Activated T-cell treated with anti-CD3 and anti-CD28 coated beads, Interleukin-2, amount 50 U/mL, for 72 hours (primary cell): ENCODE results near the gene CCDC34. TPM values are rescaled to one million over a fixed set of nuclear protein-coding genes. Genes with fewer than 3 reads are reported as not detected.

ENCODE experiments used
- ATAC-seq, 2 donors: fragments of 150-1000 bp; cut with Tn5 transposase; replicated peaks in 1 of 2; 2 replicates each; pipeline ENCODE4 v1.10.0; 2021; ENCODE audit warnings: moderate library complexity in 2 of 2, mild to moderate bottlenecking in 1 of 2
- DNase-seq, 2 donors: peaks; one replicate each; pipeline ENCODE4 v3.0.0; 2021 to 2022; ENCODE audit warnings: mixed read lengths in 1 of 2
- H3K27ac Mint-ChIP-seq: one replicate; pipeline ENCODE4 v1.8.0; 2022; ENCODE audit warnings: mild to moderate bottlenecking, moderate library complexity, mixed read lengths
- H3K27me3 Mint-ChIP-seq: one replicate; pipeline ENCODE4 v1.8.0; 2022; ENCODE audit warnings: low read depth, mixed read lengths
- H3K36me3 Mint-ChIP-seq, 2 donors: one replicate each; pipeline ENCODE4 v1.8.0; 2022; ENCODE audit warnings: mixed read lengths in 2 of 2, mild to moderate bottlenecking in 1 of 2; ENCODE audit not compliant: insufficient read depth in 2 of 2
- H3K4me1 Mint-ChIP-seq: one replicate; pipeline ENCODE4 v1.8.0; 2022; ENCODE audit warnings: low read depth, mixed read lengths
- H3K4me3 Mint-ChIP-seq, 2 donors: one replicate each; pipeline ENCODE4 v1.8.0; 2022; ENCODE audit warnings: mild to moderate bottlenecking in 2 of 2, mixed read lengths in 2 of 2, moderate library complexity in 2 of 2
- H3K9me3 Mint-ChIP-seq, 2 donors: one replicate each; pipeline ENCODE4 v1.8.0; 2022; ENCODE audit warnings: mixed read lengths in 2 of 2
- total RNA-seq, 2 donors: library from RNA; stranded (reverse); gene quantifications; one replicate each; pipeline ENCODE4 v1.2.3, GENCODE V29; 2022

The CCDC34 gene
- total RNA-seq, 2 donors from 2014 or later, result 16.0 to 20.2 TPM

DNA sequence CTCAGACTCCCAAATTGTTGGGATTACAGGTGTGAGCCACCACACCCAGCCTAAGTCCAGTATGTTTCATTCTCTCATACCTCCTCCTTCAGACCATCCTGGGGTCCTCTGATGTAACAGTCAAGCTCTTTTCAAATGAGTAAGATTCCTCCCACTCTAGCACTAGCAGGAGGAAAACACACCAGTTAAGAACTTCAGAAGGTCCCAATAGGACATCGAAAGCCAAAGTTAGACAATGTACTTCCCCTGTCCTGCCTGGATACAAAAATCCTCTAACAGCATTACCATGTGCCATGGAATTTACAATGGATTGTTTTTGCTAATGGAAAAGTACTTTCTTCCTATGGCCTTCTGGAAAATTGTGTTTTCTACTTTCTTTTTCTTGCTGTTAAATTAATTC lies 67.1 kb downstream of the CCDC34 start:
- Mint-ChIP-seq H3K4me3 (no peak overlapping the region), H3K4me1 (peaks cover 3% of the 10 kb centered on the region), H3K27ac (no peak overlapping the region), H3K36me3 (peaks cover 7 to 9% of the 10 kb centered on the region in 2 donors), H3K27me3 (peaks cover 12% of the 10 kb centered on the region), H3K9me3 (peaks cover 9 to 13% of the 10 kb centered on the region in 2 donors)
- ATAC-seq (no peak), DNase-seq (no peak)

DNA sequence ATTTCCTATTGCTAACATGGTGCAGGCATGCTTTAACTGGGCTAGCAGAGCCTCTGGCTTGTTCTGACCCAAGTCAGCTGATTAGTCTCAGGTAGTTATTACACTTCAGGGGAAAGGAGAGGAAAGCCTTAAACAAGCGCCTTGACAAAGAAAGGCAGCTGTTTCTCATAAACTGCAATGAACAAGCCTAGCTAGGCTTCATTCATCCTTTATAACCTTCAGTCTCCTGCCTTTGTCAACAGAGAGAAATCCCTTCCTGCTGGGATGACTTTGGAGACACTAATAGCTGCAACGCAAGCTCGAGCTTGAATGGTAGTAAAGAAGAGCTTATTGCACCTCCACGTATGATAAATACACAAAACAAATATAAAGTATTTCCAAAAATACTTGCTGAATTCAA lies 68.4 kb downstream of the CCDC34 start:
- Mint-ChIP-seq H3K27ac (no peak overlapping the region), H3K27me3 (peaks cover 15% of the 10 kb centered on the region), H3K4me1 (no peaks in the 10 kb centered on the region), H3K9me3 (peaks cover 11 to 15% of the 10 kb centered on the region in 2 donors), H3K4me3 (no peak overlapping the region), H3K36me3 (peaks cover 5 to 9% of the 10 kb centered on the region in 2 donors)
- DNase-seq (no peak), ATAC-seq (no peak)

DNA sequence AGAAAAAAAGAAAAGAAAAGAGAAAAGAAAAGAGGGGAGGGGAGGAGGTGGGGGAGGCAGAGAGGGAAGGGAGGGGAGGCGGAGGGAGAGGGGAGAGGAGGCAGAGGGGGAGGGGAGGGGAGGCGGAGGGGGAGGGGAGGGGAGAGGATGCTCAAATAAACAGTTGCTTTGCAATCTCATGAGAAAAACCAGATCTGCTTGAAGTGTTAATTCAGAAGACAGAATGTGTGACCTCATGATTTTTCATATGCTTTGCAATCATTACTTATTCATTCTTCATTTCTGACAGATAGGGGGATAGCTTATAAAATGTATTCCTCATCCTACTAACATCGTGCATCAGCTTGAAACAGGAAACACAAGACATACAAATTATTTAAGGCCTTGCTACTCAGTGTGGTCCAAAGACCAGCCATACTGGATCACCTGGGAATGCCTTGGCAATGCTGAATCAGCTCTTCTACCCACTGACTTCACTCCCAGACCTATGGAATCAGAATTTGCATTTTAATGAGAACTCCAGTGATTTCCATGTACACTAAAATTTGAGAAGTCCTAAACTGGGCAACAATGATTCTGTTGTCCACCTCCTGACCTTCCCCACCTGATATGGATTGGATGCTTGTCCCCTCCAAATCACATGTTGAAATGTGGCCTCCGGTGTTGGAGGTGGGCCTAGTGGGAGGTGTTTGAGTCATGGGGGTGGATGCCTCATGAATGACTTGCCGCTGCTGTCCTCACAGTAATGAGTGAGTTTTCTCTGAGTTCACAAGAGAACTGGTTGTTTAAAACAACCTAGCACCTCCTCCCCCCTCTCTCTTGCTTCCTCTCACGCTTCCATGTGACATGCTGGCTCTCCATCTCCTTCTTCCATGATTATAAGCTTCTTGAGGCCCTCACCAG lies 69.2 kb downstream of the CCDC34 start:
- peaks cover 11 to 15% of the 10 kb centered on the region in 2 donors for H3K9me3 Mint-ChIP-seq
- no peak overlapping the region for H3K27ac Mint-ChIP-seq
- DNase-seq, result no peak
- no peak for ATAC-seq
- H3K36me3 Mint-ChIP-seq, result peaks cover 5 to 9% of the 10 kb centered on the region in 2 donors
- H3K4me3 Mint-ChIP-seq, result no peak overlapping the region
- H3K27me3 Mint-ChIP-seq, result peaks cover 16% of the 10 kb centered on the region
- H3K4me1 Mint-ChIP-seq, result no peaks in the 10 kb centered on the region

GRCh38 chr11:27292637-27293010 lies 70.4 kb downstream of the CCDC34 start:
- no peaks in the 10 kb centered on the region for H3K4me1 Mint-ChIP-seq
- DNase-seq (no peak), ATAC-seq (no peak)
- H3K9me3 Mint-ChIP-seq, result peaks cover 11 to 15% of the 10 kb centered on the region in 2 donors
- H3K27ac Mint-ChIP-seq, result no peak overlapping the region
- peaks cover 21% of the 10 kb centered on the region for H3K27me3 Mint-ChIP-seq
- peaks cover 5 to 9% of the 10 kb centered on the region in 2 donors for H3K36me3 Mint-ChIP-seq
- no peak overlapping the region for H3K4me3 Mint-ChIP-seq

DNA sequence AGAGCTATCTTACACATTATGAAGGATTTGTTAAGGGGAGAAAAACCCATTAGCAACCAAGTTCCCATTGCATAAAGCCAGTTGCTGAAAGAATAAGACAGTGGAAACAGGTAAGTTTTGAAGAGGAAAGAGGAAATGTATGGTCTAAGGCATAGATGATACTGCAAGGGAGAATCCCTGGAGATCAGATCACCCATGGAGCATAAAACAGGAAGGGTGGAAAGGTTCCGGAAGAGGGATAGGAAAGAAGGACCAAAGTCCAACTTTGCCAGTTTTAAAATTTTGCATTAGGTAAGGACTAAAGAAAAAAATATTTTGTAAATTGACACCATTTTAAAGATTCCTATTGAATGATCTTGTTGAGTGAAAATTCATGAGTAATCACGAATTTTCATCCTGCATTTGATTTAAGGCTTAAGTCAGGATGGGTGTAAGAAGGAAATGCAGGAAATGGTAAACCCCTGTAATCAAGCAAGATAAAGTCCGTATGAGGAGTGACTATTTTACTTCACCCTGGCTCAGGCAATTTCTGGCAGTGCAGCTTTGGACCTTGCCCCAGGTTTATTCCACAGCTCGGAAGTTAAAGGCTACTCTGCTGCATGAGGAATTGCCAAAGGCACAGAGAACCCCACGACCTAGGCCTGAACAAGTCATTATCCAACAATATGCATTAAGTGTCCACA lies 70.9 kb downstream of the CCDC34 start:
- Mint-ChIP-seq H3K36me3 (peaks cover 5 to 9% of the 10 kb centered on the region in 2 donors), H3K4me3 (no peak overlapping the region), H3K9me3 (peaks cover 11 to 15% of the 10 kb centered on the region in 2 donors), H3K27me3 (peaks cover 16% of the 10 kb centered on the region), H3K27ac (no peak overlapping the region), H3K4me1 (no peaks in the 10 kb centered on the region)
- no peak for ATAC-seq
- DNase-seq, result no peak

GRCh38 chr11:27291302-27291889 lies 71.6 kb downstream of the CCDC34 start:
- DNase-seq, result peak in 1 of 2 donors; percentile 7
- Mint-ChIP-seq H3K9me3 (peaks cover 11 to 15% of the 10 kb centered on the region in 2 donors), H3K36me3 (peaks cover 5 to 9% of the 10 kb centered on the region in 2 donors), H3K27me3 (peaks cover 16% of the 10 kb centered on the region), H3K4me3 (no peak overlapping the region), H3K4me1 (no peaks in the 10 kb centered on the region), H3K27ac (no peak overlapping the region)
- no peak for ATAC-seq

GRCh38 chr11:27290261-27291050 lies 72.6 kb downstream of the CCDC34 start:
- Mint-ChIP-seq H3K36me3 (peaks cover 5 to 9% of the 10 kb centered on the region in 2 donors), H3K4me1 (no peaks in the 10 kb centered on the region), H3K4me3 (no peak overlapping the region), H3K27ac (no peak overlapping the region), H3K27me3 (peaks cover 16% of the 10 kb centered on the region), H3K9me3 (peaks cover 11 to 15% of the 10 kb centered on the region in 2 donors)
- DNase-seq (no peak), ATAC-seq (no peak)

Other genes with a start within 250 kb of the CCDC34 start
- gene LGR4, start 109.6 kb upstream of the CCDC34 start, total RNA-seq, result under 1 TPM; 0.05 to 0.30 TPM
- gene LIN7C, start 143.6 kb upstream of the CCDC34 start, total RNA-seq, result 10 to 100 TPM; 16.9 to 23.5 TPM